WTC11 (cell line): Measurements from ENCODE around the gene SELENOF. TPM values are rescaled to one million over a fixed set of nuclear protein-coding genes. Genes with fewer than 3 reads are reported as not detected.

Experiments used
- ATAC-seq: fragments of 200-7000 bp; cut with Tn5 transposase; 2 replicates; pipeline ENCODE4 v1.10.0; 2021; ENCODE audit warnings: mild to moderate bottlenecking, moderate library complexity
- CTCF ChIA-PET: fragments of 300-600 bp; sonication (Branson Sonifier 250); formaldehyde crosslinking; loops from one replicate; lab custom pipeline; 2021; ENCODE audit warnings: antibody characterized with exemption; lab: Charles Lee
- POLR2A ChIA-PET: fragments of 350-600 bp; sonication (Branson Sonifier 250); formaldehyde crosslinking; loops from one replicate; lab custom pipeline; 2021; ENCODE audit warnings: antibody characterized with exemption; lab: Charles Lee
- DNase-seq: peaks from one replicate; pipeline ENCODE4 v3.0.0; 2021; ENCODE audit warnings: low spot score
- H3K27ac Mint-ChIP-seq: 2 replicates; pipeline ENCODE4 v1.8.0; 2021; ENCODE audit warnings: mixed read lengths
- H3K27me3 Mint-ChIP-seq: 2 replicates; pipeline ENCODE4 v1.8.0; 2021; ENCODE audit warnings: low read depth, mild to moderate bottlenecking, moderate library complexity, mixed read lengths
- H3K36me3 Mint-ChIP-seq: 2 replicates; pipeline ENCODE4 v1.8.0; 2021; ENCODE audit warnings: mixed read lengths
- H3K4me1 Mint-ChIP-seq: 2 replicates; pipeline ENCODE4 v1.8.0; 2022; ENCODE audit warnings: mixed read lengths
- H3K4me3 Mint-ChIP-seq: 2 replicates; pipeline ENCODE4 v1.8.0; 2021; ENCODE audit warnings: mild to moderate bottlenecking, moderate library complexity, mixed read lengths
- H3K9me3 Mint-ChIP-seq: 2 replicates; pipeline ENCODE4 v1.8.0; 2021; ENCODE audit warnings: mixed read lengths
- CREB1 ChIP-seq: sonication (generic); formaldehyde crosslinking; IDR thresholded peaks from 2 replicates; pipeline ENCODE4 v1.8.0; 2023; ENCODE audit warnings: mild to moderate bottlenecking, missing genetic modification reagents
- HMGXB4 ChIP-seq: sonication (generic); formaldehyde crosslinking; IDR thresholded peaks from 2 replicates; pipeline ENCODE4 v1.8.1; 2023; ENCODE audit warnings: mild to moderate bottlenecking, moderate library complexity, missing genetic modification reagents
- IRF1 ChIP-seq: sonication (generic); formaldehyde crosslinking; IDR thresholded peaks from 2 replicates; pipeline ENCODE4 v1.8.0; 2023; ENCODE audit warnings: missing genetic modification reagents
- MYBL2 ChIP-seq: sonication (generic); formaldehyde crosslinking; IDR thresholded peaks from 2 replicates; pipeline ENCODE4 v1.8.1; 2023; ENCODE audit warnings: mild to moderate bottlenecking, moderate library complexity, missing genetic modification reagents
- NFYB ChIP-seq: sonication (generic); formaldehyde crosslinking; conservative IDR thresholded peaks from 2 replicates; pipeline ENCODE4 v1.8.0; 2022; ENCODE audit warnings: low read depth, missing genetic modification reagents
- PRDM15 ChIP-seq: sonication (generic); formaldehyde crosslinking; IDR thresholded peaks from 2 replicates; pipeline ENCODE4 v1.8.0; 2022; ENCODE audit warnings: missing genetic modification reagents
- STAT6 ChIP-seq: sonication (generic); formaldehyde crosslinking; conservative IDR thresholded peaks from 2 replicates; pipeline ENCODE4 v1.8.1; 2023; ENCODE audit warnings: mild to moderate bottlenecking, low read depth, missing genetic modification reagents, moderate library complexity
- TCF7 ChIP-seq: sonication (generic); formaldehyde crosslinking; IDR thresholded peaks from 2 replicates; pipeline ENCODE4 v1.8.0; 2022; ENCODE audit warnings: mild to moderate bottlenecking, low read depth, missing genetic modification reagents, moderate library complexity
- ZBTB43 ChIP-seq: sonication (generic); formaldehyde crosslinking; IDR thresholded peaks from 2 replicates; pipeline ENCODE4 v1.8.1; 2023; ENCODE audit warnings: mild to moderate bottlenecking, missing genetic modification reagents
- ZMAT4 ChIP-seq: fragments of 250-450 bp; sonication (Bioruptor Pico); IDR thresholded peaks from 2 replicates; pipeline ENCODE4 v1.9.0; 2021; ENCODE audit warnings: mild to moderate bottlenecking
- ZNF138 ChIP-seq: sonication (generic); formaldehyde crosslinking; conservative IDR thresholded peaks from 2 replicates; pipeline ENCODE4 v1.8.1; 2022; ENCODE audit warnings: mild to moderate bottlenecking, moderate library complexity, missing genetic modification reagents
- ZSCAN18 ChIP-seq: fragments of 250-450 bp; sonication (Bioruptor Pico); IDR thresholded peaks from 2 replicates; pipeline ENCODE4 v2.1.2; 2022; ENCODE audit warnings: mild to moderate bottlenecking, moderate library complexity
- total RNA-seq: library from RNA; stranded (reverse); gene quantifications from 3 replicates; pipeline ENCODE4 v1.2.3, GENCODE V29; 2021

SELENOF gene
- total RNA-seq, 1 experiment from 2014 or later = 156 TPM

- TF ChIP-seq PRDM15 (no peak), ZSCAN18 (CRISPR knock-in tag) (no peak), ZNF138 (CRISPR knock-in tag) (no peak), TCF7 (CRISPR knock-in tag) (no peak), IRF1 (no peak), NFYB (CRISPR knock-in tag) (no peak), ZMAT4 (no peak), HMGXB4 (CRISPR knock-in tag) (no peak)
Observed at GRCh38 chr1:86854352-86854751, 59.6 kb downstream of the SELENOF start (continued).

- TF ChIP-seq ZBTB43 (CRISPR knock-in tag) = no peak
- TF ChIP-seq STAT6 = no peak
- TF ChIP-seq CREB1 (CRISPR knock-in tag) = no peak
- TF ChIP-seq MYBL2 = no peak
- TF ChIP-seq TCF7 (CRISPR knock-in tag) = no peak
- ATAC-seq (no peak), DNase-seq (no peak)
- Mint-ChIP-seq H3K27ac (no peak overlapping the region), H3K4me3 (no peak overlapping the region), H3K27me3 (no peaks in the 10 kb centered on the region; the same call in 1 of the 2 replicates), H3K36me3 (no peaks in the 10 kb centered on the region), H3K4me1 (no peaks in the 10 kb centered on the region), H3K9me3 (no peaks in the 10 kb centered on the region)
- ChIA-PET CTCF (no interaction called here), POLR2A (no interaction called here)
Observed at GRCh38 chr1:86852782-86853408, 61.0 kb downstream of the SELENOF start.
